ENCODE results near the gene SLC5A9.

- TF ChIP-seq CTCF (conservative IDR thresholded peaks at IDR 0.05) (no peak), ZFX (IDR thresholded peaks at IDR 0.05) (no peak)
Measured at GRCh38 chr1:48217856-48218255, 4.7 kb upstream of the SLC5A9 start.
